Natural killer cell (primary cell): Measurements from ENCODE around the gene MAP4K4. TPM values are rescaled to one million over a fixed set of nuclear protein-coding genes. Genes with fewer than 3 reads are reported as not detected.

Source experiments
- ATAC-seq, 3 donors: fragments of 150-1000 bp in 2 of 3; fragments of 200-7000 bp in 1 of 3; cut with Tn5 transposase; 1 replicate in 1 of 3; 2 replicates in 2 of 3; pipeline ENCODE4 v1.10.0; 2021; ENCODE audit warnings: mild to moderate bottlenecking in 2 of 3, moderate library complexity in 2 of 3
- DNase-seq, 2 donors: peaks; one replicate each; pipeline versions ENCODE4 v3.0.0 to v3.0.0-alpha.2; 2013 to 2021; ENCODE audit warnings: mixed read lengths in 1 of 2
- H3K27ac ChIP-seq: one replicate; pipeline ENCODE4 v1.5.1; 2013; ENCODE audit warnings: mild to moderate bottlenecking, low read length
- H3K27me3 ChIP-seq: one replicate; pipeline ENCODE4 v1.6.1; 2013; ENCODE audit warnings: low read length; ENCODE audit not compliant: control insufficient read depth, insufficient read depth
- H3K36me3 ChIP-seq: one replicate; pipeline ENCODE4 v1.6.1; 2013; ENCODE audit warnings: low read length; ENCODE audit not compliant: control insufficient read depth, insufficient read depth
- H3K4me1 ChIP-seq: one replicate; pipeline ENCODE4 v1.6.1; 2013; ENCODE audit warnings: low read length; ENCODE audit not compliant: control insufficient read depth, insufficient read depth
- H3K4me3 ChIP-seq: one replicate; pipeline ENCODE4 v1.5.1; 2013; ENCODE audit warnings: low read length
- H3K9me3 ChIP-seq: one replicate; pipeline ENCODE4 v1.6.1; 2013; ENCODE audit warnings: low read length; ENCODE audit not compliant: control insufficient read depth, insufficient read depth
- H3K27ac Mint-ChIP-seq, 2 donors: one replicate each; pipeline ENCODE4 v1.8.0; 2022; ENCODE audit warnings: mild to moderate bottlenecking in 2 of 2, mixed read lengths in 2 of 2, moderate library complexity in 1 of 2
- H3K27me3 Mint-ChIP-seq, 2 donors: one replicate each; pipeline ENCODE4 v1.8.0; 2022; ENCODE audit warnings: low read depth in 2 of 2, mixed read lengths in 2 of 2
- H3K36me3 Mint-ChIP-seq: one replicate; pipeline ENCODE4 v1.8.0; 2022; ENCODE audit warnings: mixed read lengths
- H3K4me1 Mint-ChIP-seq, 2 donors: one replicate each; pipeline ENCODE4 v1.8.0; 2022; ENCODE audit warnings: mixed read lengths in 2 of 2
- H3K4me3 Mint-ChIP-seq: one replicate; pipeline ENCODE4 v1.8.0; 2022; ENCODE audit warnings: mild to moderate bottlenecking, moderate library complexity, mixed read lengths
- H3K9me3 Mint-ChIP-seq, 2 donors: one replicate each; pipeline ENCODE4 v1.8.0; 2022; ENCODE audit warnings: mixed read lengths in 2 of 2
- CTCF ChIP-seq: fragments of 200-600 bp; IDR thresholded peaks from one replicate; pipeline ENCODE4 v1.8.0; 2022; ENCODE audit warnings: antibody characterized with exemption
- WGBS: methylation state at CpG from one replicate; pipeline ENCODE4 v1.1.7; 2013; ENCODE audit warnings: missing lambda C conversion rate; ENCODE audit not compliant: insufficient coverage; 5-methylcytosine and 5-hydroxymethylcytosine counted together
- intact Hi-C: fragments of 100-400 bp; cut with micrococcal nuclease; formaldehyde crosslinking; loops from one replicate; pipeline ENCODE4 v1.14.2; 2022
- total RNA-seq, 4 donors: library from RNA; stranded (reverse); fragments of 120-200 nt in 1 of 4; gene quantifications; one replicate each; pipeline versions ENCODE4 v1.2.3 to v1.2.4, GENCODE V29; 2013 to 2022

MAP4K4 gene
- total RNA-seq, 3 donors from 2014 or later (not counting 1 experiment from before 2014, with no cell fraction given) = 60.2 to 80.3 (median 66.5) TPM

- WGBS = 23% methylated on average over 2 of the region's 4 CpGs
Observed at GRCh38 chr2:101781326-101781725, 83.8 kb downstream of the MAP4K4 start.

GRCh38 chr2:101781791-101782426, 84.4 kb downstream of the MAP4K4 start:
- Histone ChIP-seq H3K36me3 (no peaks in the 10 kb centered on the region), H3K4me3 (no peak overlapping the region), H3K27ac (no peak overlapping the region), H3K27me3 (no peaks in the 10 kb centered on the region), H3K4me1 (peaks cover 24% of the 10 kb centered on the region), H3K9me3 (no peaks in the 10 kb centered on the region)
- Mint-ChIP-seq H3K9me3 (no peaks in the 10 kb centered on the region), H3K4me1 (peaks cover 81 to 86% of the 10 kb centered on the region in 2 donors), H3K36me3 (no peaks in the 10 kb centered on the region), H3K27ac (peak overlapping the region in 1 of 2 donors; percentile 31), H3K4me3 (no peak overlapping the region), H3K27me3 (no peaks in the 10 kb centered on the region)
- ATAC-seq = no peak
- WGBS = 80% methylated on average over 6 of the region's 6 CpGs
- intact Hi-C loops = no loop called here
- no peak for TF ChIP-seq CTCF
- no peak for DNase-seq

More at GRCh38 chr2:101781326-101781725, 83.8 kb downstream of the MAP4K4 start:
- Mint-ChIP-seq H3K9me3 (no peaks in the 10 kb centered on the region), H3K27me3 (no peaks in the 10 kb centered on the region), H3K4me3 (no peak overlapping the region), H3K36me3 (no peaks in the 10 kb centered on the region), H3K4me1 (peaks cover 75 to 80% of the 10 kb centered on the region in 2 donors), H3K27ac (peak overlapping the region in 1 of 2 donors; percentile 31)
- no peak overlapping the region for H3K4me3 ChIP-seq
- ATAC-seq (peak in 1 of 3 donors; percentile 60), DNase-seq (no peak)
- no peaks in the 10 kb centered on the region for H3K9me3 ChIP-seq
- H3K36me3 ChIP-seq = no peaks in the 10 kb centered on the region
- peak overlapping the region; percentile 16 for H3K27ac ChIP-seq
- H3K27me3 ChIP-seq = no peaks in the 10 kb centered on the region
- intact Hi-C loops = no loop called here
- H3K4me1 ChIP-seq = peaks cover 24% of the 10 kb centered on the region
- no peak for TF ChIP-seq CTCF

- Mint-ChIP-seq H3K9me3 (no peaks in the 10 kb centered on the region), H3K27me3 (no peaks in the 10 kb centered on the region), H3K4me1 (peaks cover 82 to 87% of the 10 kb centered on the region in 2 donors), H3K36me3 (no peaks in the 10 kb centered on the region), H3K27ac (no peak overlapping the region), H3K4me3 (no peak overlapping the region)
- H3K9me3 ChIP-seq = no peaks in the 10 kb centered on the region
- no peak overlapping the region for H3K27ac ChIP-seq
- no peak for DNase-seq
- H3K36me3 ChIP-seq = no peaks in the 10 kb centered on the region
- H3K27me3 ChIP-seq = no peaks in the 10 kb centered on the region
- intact Hi-C loops = no loop called here
- no peak for ATAC-seq
- H3K4me1 ChIP-seq = peaks cover 24% of the 10 kb centered on the region
- 85% methylated on average over 5 of the region's 5 CpGs for WGBS
- H3K4me3 ChIP-seq = no peak overlapping the region
- no peak for TF ChIP-seq CTCF
Observed at GRCh38 chr2:101782427-101782792, 84.9 kb downstream of the MAP4K4 start.

- Mint-ChIP-seq H3K4me3 (no peak overlapping the region), H3K4me1 (peaks cover 64 to 67% of the 10 kb centered on the region in 2 donors), H3K27me3 (no peaks in the 10 kb centered on the region), H3K36me3 (no peaks in the 10 kb centered on the region), H3K9me3 (no peaks in the 10 kb centered on the region), H3K27ac (no peak overlapping the region)
- Histone ChIP-seq H3K4me3 (no peak overlapping the region), H3K9me3 (no peaks in the 10 kb centered on the region), H3K27me3 (no peaks in the 10 kb centered on the region), H3K27ac (no peak overlapping the region), H3K36me3 (peaks cover 3% of the 10 kb centered on the region), H3K4me1 (peaks cover 5% of the 10 kb centered on the region)
- TF ChIP-seq CTCF = no peak
- DNase-seq = no peak
- intact Hi-C loops = no loop called here
- 100% methylated on average over 2 of the region's 3 CpGs for WGBS
- no peak for ATAC-seq
Observed at GRCh38 chr2:101787097-101787496, 89.6 kb downstream of the MAP4K4 start.
